K562 (cell line): ENCODE data around the gene UBE2J2. TPM values are rescaled to one million over a fixed set of nuclear protein-coding genes. Genes with fewer than 3 reads are reported as not detected.
A peak's percentile ranks its signal among the peaks of the same experiment; 100 is the strongest.

ENCODE experiments used
- polyA plus RNA-seq, 8 experiments: library from polyadenylated mRNA; depleted of rRNA in 4 of 8; stranded (reverse) in 5 of 8; unstranded in 3 of 8; fragments of >200 nt; fragmentation: Nextera tagmentation in 2 of 8; fragmentation: Illumina TruSeq in 1 of 8; extraction: Ambion mirVana in 2 of 8; extraction: Trizol in 1 of 8; gene quantifications; 2 replicates each; pipeline versions ENCODE4 v1.2.1 to v1.2.3, GENCODE V29; 2011 to 2014; ENCODE audit warnings: inconsistent platforms in 1 of 8, missing spikeins in 1 of 8
- total RNA-seq, 7 experiments: library from RNA; depleted of rRNA in 6 of 7; stranded (reverse); fragments of >200 nt in 6 of 7; fragmentation: Illumina TruSeq in 2 of 7; extraction: Trizol in 2 of 7; gene quantifications; 2 replicates each; pipeline versions ENCODE4 v1.2.1 to v1.2.3, GENCODE V29; 2011 to 2021; ENCODE audit warnings: low replicate concordance in 1 of 7
- TF ChIP-seq, protein P1 (sequence below): fragments of 200-600 bp; sonication (generic); IDR thresholded peaks from one replicate; pipeline ENCODE4 v1.6.1; 2012; ENCODE audit warnings: mild to moderate bottlenecking, low read depth, low read length, inconsistent platforms
- TF ChIP-seq, protein P2 (sequence below): fragments of 250-450 bp; sonication (Bioruptor Pico); IDR thresholded peaks from 2 replicates; pipeline ENCODE4 v1.9.0; 2021; ENCODE audit warnings: mild to moderate bottlenecking, inconsistent platforms

The UBE2J2 gene
- total and polyA plus RNA-seq, 9 of the 15 experiments (the other 6 are each of a cell fraction or from before 2014, with no cell fraction given) = 0.93 to 112 (median 75.5) TPM

DNA sequence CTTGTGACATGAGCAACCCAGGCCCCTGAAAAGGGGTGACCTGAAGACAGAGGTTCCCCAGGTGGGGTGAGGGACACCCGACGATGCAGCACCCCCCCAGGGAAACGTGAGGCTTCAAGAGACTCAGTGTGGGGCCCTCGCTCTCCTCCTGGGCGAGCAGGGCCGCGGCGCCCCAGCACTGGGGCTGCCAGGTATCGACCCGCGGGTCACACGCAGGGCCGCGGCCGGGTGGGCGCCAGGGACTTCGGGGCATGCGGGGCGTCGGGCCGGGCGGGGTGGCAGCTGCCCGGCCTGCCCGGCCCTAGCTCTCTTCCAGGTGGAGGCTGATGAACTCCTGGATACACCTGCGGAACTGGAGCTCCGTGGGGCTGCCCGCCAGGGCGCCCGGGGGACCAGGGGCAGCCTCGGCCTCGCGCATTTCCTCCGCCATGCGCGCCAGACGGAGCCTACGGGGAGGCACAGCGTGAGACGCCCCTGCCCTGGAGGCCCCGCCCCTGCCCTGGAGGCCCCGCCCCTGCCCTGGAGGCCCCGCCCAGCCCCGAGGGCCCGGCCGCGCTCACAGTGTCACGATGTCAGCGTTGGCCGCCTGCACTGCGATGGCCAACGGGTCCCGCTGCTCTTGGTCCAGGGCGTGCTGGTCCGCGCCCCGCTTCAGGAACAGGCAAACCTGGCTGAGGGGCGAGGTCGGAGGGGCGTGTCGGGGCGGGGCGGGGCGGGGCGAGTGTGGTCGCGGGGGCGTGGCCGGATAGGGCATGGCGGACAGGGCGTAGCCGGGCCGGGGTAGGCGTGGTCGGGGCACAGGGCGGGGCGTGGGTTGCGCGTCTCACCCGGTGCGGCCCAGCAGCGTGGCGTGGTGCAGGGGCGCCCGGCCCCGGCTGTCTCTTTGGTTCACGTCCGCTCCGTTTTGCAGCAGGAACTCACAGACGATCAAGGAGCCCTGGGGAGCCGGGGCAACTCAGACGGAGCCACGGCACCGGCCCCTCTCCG, 19.9 kb upstream of the UBE2J2 start (continued):
- TF ChIP-seq, protein P1, sequence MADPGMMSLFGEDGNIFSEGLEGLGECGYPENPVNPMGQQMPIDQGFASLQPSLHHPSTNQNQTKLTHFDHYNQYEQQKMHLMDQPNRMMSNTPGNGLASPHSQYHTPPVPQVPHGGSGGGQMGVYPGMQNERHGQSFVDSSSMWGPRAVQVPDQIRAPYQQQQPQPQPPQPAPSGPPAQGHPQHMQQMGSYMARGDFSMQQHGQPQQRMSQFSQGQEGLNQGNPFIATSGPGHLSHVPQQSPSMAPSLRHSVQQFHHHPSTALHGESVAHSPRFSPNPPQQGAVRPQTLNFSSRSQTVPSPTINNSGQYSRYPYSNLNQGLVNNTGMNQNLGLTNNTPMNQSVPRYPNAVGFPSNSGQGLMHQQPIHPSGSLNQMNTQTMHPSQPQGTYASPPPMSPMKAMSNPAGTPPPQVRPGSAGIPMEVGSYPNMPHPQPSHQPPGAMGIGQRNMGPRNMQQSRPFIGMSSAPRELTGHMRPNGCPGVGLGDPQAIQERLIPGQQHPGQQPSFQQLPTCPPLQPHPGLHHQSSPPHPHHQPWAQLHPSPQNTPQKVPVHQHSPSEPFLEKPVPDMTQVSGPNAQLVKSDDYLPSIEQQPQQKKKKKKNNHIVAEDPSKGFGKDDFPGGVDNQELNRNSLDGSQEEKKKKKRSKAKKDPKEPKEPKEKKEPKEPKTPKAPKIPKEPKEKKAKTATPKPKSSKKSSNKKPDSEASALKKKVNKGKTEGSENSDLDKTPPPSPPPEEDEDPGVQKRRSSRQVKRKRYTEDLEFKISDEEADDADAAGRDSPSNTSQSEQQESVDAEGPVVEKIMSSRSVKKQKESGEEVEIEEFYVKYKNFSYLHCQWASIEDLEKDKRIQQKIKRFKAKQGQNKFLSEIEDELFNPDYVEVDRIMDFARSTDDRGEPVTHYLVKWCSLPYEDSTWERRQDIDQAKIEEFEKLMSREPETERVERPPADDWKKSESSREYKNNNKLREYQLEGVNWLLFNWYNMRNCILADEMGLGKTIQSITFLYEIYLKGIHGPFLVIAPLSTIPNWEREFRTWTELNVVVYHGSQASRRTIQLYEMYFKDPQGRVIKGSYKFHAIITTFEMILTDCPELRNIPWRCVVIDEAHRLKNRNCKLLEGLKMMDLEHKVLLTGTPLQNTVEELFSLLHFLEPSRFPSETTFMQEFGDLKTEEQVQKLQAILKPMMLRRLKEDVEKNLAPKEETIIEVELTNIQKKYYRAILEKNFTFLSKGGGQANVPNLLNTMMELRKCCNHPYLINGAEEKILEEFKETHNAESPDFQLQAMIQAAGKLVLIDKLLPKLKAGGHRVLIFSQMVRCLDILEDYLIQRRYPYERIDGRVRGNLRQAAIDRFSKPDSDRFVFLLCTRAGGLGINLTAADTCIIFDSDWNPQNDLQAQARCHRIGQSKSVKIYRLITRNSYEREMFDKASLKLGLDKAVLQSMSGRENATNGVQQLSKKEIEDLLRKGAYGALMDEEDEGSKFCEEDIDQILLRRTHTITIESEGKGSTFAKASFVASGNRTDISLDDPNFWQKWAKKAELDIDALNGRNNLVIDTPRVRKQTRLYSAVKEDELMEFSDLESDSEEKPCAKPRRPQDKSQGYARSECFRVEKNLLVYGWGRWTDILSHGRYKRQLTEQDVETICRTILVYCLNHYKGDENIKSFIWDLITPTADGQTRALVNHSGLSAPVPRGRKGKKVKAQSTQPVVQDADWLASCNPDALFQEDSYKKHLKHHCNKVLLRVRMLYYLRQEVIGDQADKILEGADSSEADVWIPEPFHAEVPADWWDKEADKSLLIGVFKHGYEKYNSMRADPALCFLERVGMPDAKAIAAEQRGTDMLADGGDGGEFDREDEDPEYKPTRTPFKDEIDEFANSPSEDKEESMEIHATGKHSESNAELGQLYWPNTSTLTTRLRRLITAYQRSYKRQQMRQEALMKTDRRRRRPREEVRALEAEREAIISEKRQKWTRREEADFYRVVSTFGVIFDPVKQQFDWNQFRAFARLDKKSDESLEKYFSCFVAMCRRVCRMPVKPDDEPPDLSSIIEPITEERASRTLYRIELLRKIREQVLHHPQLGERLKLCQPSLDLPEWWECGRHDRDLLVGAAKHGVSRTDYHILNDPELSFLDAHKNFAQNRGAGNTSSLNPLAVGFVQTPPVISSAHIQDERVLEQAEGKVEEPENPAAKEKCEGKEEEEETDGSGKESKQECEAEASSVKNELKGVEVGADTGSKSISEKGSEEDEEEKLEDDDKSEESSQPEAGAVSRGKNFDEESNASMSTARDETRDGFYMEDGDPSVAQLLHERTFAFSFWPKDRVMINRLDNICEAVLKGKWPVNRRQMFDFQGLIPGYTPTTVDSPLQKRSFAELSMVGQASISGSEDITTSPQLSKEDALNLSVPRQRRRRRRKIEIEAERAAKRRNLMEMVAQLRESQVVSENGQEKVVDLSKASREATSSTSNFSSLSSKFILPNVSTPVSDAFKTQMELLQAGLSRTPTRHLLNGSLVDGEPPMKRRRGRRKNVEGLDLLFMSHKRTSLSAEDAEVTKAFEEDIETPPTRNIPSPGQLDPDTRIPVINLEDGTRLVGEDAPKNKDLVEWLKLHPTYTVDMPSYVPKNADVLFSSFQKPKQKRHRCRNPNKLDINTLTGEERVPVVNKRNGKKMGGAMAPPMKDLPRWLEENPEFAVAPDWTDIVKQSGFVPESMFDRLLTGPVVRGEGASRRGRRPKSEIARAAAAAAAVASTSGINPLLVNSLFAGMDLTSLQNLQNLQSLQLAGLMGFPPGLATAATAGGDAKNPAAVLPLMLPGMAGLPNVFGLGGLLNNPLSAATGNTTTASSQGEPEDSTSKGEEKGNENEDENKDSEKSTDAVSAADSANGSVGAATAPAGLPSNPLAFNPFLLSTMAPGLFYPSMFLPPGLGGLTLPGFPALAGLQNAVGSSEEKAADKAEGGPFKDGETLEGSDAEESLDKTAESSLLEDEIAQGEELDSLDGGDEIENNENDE = no peak
- TF ChIP-seq, protein P2, sequence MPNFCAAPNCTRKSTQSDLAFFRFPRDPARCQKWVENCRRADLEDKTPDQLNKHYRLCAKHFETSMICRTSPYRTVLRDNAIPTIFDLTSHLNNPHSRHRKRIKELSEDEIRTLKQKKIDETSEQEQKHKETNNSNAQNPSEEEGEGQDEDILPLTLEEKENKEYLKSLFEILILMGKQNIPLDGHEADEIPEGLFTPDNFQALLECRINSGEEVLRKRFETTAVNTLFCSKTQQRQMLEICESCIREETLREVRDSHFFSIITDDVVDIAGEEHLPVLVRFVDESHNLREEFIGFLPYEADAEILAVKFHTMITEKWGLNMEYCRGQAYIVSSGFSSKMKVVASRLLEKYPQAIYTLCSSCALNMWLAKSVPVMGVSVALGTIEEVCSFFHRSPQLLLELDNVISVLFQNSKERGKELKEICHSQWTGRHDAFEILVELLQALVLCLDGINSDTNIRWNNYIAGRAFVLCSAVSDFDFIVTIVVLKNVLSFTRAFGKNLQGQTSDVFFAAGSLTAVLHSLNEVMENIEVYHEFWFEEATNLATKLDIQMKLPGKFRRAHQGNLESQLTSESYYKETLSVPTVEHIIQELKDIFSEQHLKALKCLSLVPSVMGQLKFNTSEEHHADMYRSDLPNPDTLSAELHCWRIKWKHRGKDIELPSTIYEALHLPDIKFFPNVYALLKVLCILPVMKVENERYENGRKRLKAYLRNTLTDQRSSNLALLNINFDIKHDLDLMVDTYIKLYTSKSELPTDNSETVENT (CRISPR knock-in tag) = peak; percentile 49; the same call in 1 of the 2 replicates
